GM10248 (cell line): ENCODE data around the gene SH3BP5.

Source experiments
- CTCF ChIA-PET: fragments of 300-600 bp; sonication (Branson Sonifier 250); formaldehyde crosslinking; extraction: SDS; loops from one replicate; lab custom pipeline; 2021; ENCODE audit warnings: antibody characterized with exemption; lab: Yijun Ruan, JAX
- POLR2A ChIA-PET: fragments of 350-650 bp; sonication (Branson Sonifier 250); formaldehyde crosslinking; extraction: SDS; loops from one replicate; lab custom pipeline; 2020; ENCODE audit warnings: antibody characterized with exemption; lab: Yijun Ruan, JAX
- DNase-seq: peaks from one replicate; pipeline ENCODE4 v3.0.0; 2012; ENCODE audit errors: extremely low spot score
- CTCF ChIP-seq: IDR thresholded peaks from 2 replicates; pipeline ENCODE4 v1.5.1; 2012; ENCODE audit warnings: mild to moderate bottlenecking, low read depth; ENCODE audit errors: extremely low read depth, missing control alignments, control extremely low read depth

SH3BP5 gene

GRCh38 chr3:15333099-15333955 is 941 bp upstream of the SH3BP5 start:
- no peak for TF ChIP-seq CTCF
- ChIA-PET CTCF (interaction anchor here (0.6 to 8.6 kb wide), 31 partner anchors 9 to 225 kb away, joined by 3 to 69 read pairs (median 5); partner anchors contain the start of gene CAPN7), POLR2A (interaction anchor here (1.6 kb wide), 1 partner anchor 12 kb away, joined by 3 read pairs; no protein-coding TSS in a partner anchor)
- DNase-seq: no peak

GRCh38 chr3:15331606-15332404 is 581 bp downstream of the SH3BP5 start:
- ChIA-PET POLR2A (no interaction called here), CTCF (interaction anchor here (0.7 to 8.6 kb wide), 31 partner anchors 8 to 224 kb away, joined by 3 to 69 read pairs (median 5); partner anchors contain the start of gene CAPN7)
- TF ChIP-seq CTCF: no peak
- peak; percentile 32 for DNase-seq

- ChIA-PET CTCF (interaction anchor here (0.9 to 8.6 kb wide), 11 partner anchors 11 to 223 kb away, joined by 3 to 69 read pairs (median 5); no protein-coding TSS in a partner anchor), POLR2A (no interaction called here)
- no peak for TF ChIP-seq CTCF
- DNase-seq: no peak
Observed at GRCh38 chr3:15331072-15331605, 1.2 kb downstream of the SH3BP5 start.

GRCh38 chr3:15330031-15330596 is 2.3 kb downstream of the SH3BP5 start:
- CTCF ChIA-PET: interaction anchor here (0.9 to 8.6 kb wide), 15 partner anchors 10 to 222 kb away, joined by 3 to 69 read pairs (median 5); no protein-coding TSS in a partner anchor
- no peak for DNase-seq
- TF ChIP-seq CTCF: no peak
- POLR2A ChIA-PET: interaction anchor here (0.7 kb wide), 1 partner anchor 12 kb away, joined by 3 read pairs; no protein-coding TSS in a partner anchor

GRCh38 chr3:15329046-15330005 is 3.1 kb downstream of the SH3BP5 start:
- no peak for DNase-seq
- CTCF ChIA-PET: interaction anchor here (0.9 to 8.6 kb wide), 16 partner anchors 8 to 221 kb away, joined by 3 to 69 read pairs (median 5); no protein-coding TSS in a partner anchor
- no peak for TF ChIP-seq CTCF
- POLR2A ChIA-PET: no interaction called here
